ENCODE measurements around the gene SCNN1A. TPM values are rescaled to one million over a fixed set of nuclear protein-coding genes. Genes with fewer than 3 reads are reported as not detected.

The SCNN1A gene
- total RNA-seq, 1 experiment from 2014 or later, result 17.1 TPM

- in situ Hi-C loops (cut with HindIII; ENCODE audit: low pct_unique_long_range_greater_than_20kb, low sequenced_read_pairs) (no loop called here), intact Hi-C loops (cut with micrococcal nuclease; ENCODE audit: unreplicated experiment) (no loop called here)
- Histone ChIP-seq H3K4me1 (ENCODE audit: control insufficient read depth, insufficient read depth, low read length) (no peaks in the 10 kb centered on the region), H3K9me3 (ENCODE audit: control insufficient read depth, insufficient read depth, low read depth, low read length) (no peaks in the 10 kb centered on the region), H3K27ac (ENCODE audit: low read length) (no peak overlapping the region), H3K36me3 (ENCODE audit: control insufficient read depth, insufficient read depth, low read length) (no peaks in the 10 kb centered on the region), H3K27me3 (ENCODE audit: control insufficient read depth, insufficient read depth, low read length) (no peaks in the 10 kb centered on the region), H3K4me3 (ENCODE audit: low read depth in 2 of 2, low read length in 2 of 2) (no peak overlapping the region)
- ChIA-PET CTCF (interaction anchor here (0.7 kb wide), 1 partner anchor 19 kb away, joined by 6 read pairs; no protein-coding TSS in a partner anchor), POLR2A (no interaction called here)
- TF ChIP-seq, protein P1, sequence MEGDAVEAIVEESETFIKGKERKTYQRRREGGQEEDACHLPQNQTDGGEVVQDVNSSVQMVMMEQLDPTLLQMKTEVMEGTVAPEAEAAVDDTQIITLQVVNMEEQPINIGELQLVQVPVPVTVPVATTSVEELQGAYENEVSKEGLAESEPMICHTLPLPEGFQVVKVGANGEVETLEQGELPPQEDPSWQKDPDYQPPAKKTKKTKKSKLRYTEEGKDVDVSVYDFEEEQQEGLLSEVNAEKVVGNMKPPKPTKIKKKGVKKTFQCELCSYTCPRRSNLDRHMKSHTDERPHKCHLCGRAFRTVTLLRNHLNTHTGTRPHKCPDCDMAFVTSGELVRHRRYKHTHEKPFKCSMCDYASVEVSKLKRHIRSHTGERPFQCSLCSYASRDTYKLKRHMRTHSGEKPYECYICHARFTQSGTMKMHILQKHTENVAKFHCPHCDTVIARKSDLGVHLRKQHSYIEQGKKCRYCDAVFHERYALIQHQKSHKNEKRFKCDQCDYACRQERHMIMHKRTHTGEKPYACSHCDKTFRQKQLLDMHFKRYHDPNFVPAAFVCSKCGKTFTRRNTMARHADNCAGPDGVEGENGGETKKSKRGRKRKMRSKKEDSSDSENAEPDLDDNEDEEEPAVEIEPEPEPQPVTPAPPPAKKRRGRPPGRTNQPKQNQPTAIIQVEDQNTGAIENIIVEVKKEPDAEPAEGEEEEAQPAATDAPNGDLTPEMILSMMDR (IDR thresholded peaks at IDR 0.05), result no peak
- TF ChIP-seq POLR2AphosphoS5 (IDR thresholded peaks at IDR 0.05; ENCODE audit: low read depth, low read length), result no peak
- no TSS peak for BruUV-seq (replicated peaks)
- DNase-seq (ENCODE audit: low read depth, low spot score) (no peak), ATAC-seq (no peak)
Observed at GRCh38 chr12:6351622-6352021, 23.7 kb downstream of the SCNN1A start.

DNA sequence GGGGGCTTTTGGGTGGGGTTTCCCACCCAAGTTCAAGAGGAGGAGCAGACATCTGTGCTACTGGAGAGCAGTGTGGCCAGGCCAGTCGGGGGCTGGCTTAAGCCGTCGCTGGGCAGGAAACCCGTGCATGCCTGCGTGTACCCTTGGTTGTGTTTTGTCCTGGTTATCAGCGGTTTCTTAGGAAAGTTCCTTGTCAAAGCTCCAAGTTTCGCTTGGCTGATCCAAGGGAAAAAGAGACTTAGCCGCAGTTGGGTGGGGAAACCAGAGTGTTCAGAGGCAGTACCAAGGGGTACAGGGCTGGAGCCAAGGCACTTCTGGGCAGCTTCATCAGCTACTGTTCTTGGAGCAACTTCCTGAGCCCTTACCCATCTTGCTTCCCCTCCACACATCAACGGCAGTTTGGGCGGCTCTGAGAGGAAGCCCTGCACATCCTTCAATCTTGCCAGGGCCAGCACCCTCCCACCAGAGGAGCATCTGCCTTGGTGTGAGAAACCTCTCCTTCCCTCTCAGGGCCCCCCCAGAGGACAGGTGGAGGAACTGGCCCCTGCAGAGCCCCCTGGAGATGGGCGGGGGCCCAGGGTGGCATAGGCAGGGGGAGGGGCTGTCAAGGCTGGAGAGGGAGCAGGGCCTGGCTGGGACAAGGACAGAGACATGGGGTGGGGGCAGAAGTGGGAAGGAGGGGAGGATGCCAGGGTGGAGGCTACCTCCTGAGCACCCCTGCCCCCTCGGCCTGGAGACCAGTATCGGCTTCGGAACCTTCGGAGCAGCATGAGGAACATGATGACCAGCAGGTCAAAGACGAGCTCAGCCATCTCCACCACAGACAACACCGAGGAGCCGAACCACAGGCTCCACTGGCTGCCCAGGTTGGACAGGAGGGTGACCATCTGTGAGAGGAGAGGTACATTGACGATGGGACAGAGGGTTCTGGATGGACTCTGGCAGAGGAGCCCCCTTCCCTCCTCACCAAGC lies 27.7 kb downstream of the SCNN1A start:
- CTCF ChIA-PET, result no interaction called here
- BruUV-seq (replicated peaks), result no TSS peak
- no peak for ATAC-seq

More for the DNA sequence above, 27.7 kb downstream of the SCNN1A start:
- TF ChIP-seq POLR2AphosphoS5 (IDR thresholded peaks at IDR 0.05; ENCODE audit: low read depth, low read length) (no peak), SIN3A (IDR thresholded peaks at IDR 0.05; ENCODE audit: borderline replicate concordance, insufficient read depth, low read depth, low read length) (no peak), TCF7L2 (IDR thresholded peaks at IDR 0.05; ENCODE audit: low read depth, low read length) (no peak)
- TF ChIP-seq, protein P2, sequence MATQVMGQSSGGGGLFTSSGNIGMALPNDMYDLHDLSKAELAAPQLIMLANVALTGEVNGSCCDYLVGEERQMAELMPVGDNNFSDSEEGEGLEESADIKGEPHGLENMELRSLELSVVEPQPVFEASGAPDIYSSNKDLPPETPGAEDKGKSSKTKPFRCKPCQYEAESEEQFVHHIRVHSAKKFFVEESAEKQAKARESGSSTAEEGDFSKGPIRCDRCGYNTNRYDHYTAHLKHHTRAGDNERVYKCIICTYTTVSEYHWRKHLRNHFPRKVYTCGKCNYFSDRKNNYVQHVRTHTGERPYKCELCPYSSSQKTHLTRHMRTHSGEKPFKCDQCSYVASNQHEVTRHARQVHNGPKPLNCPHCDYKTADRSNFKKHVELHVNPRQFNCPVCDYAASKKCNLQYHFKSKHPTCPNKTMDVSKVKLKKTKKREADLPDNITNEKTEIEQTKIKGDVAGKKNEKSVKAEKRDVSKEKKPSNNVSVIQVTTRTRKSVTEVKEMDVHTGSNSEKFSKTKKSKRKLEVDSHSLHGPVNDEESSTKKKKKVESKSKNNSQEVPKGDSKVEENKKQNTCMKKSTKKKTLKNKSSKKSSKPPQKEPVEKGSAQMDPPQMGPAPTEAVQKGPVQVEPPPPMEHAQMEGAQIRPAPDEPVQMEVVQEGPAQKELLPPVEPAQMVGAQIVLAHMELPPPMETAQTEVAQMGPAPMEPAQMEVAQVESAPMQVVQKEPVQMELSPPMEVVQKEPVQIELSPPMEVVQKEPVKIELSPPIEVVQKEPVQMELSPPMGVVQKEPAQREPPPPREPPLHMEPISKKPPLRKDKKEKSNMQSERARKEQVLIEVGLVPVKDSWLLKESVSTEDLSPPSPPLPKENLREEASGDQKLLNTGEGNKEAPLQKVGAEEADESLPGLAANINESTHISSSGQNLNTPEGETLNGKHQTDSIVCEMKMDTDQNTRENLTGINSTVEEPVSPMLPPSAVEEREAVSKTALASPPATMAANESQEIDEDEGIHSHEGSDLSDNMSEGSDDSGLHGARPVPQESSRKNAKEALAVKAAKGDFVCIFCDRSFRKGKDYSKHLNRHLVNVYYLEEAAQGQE (IDR thresholded peaks at IDR 0.05; ENCODE audit: insufficient read depth in 1 of 2, low read depth in 2 of 2, low read length in 1 of 2), result no peak
- TF ChIP-seq, protein P1 (IDR thresholded peaks at IDR 0.05), result no peak
- in situ Hi-C loops (cut with HindIII; ENCODE audit: low pct_unique_long_range_greater_than_20kb, low sequenced_read_pairs), result no loop called here
- no peaks in the 10 kb centered on the region for H3K36me3 ChIP-seq (ENCODE audit: control insufficient read depth, insufficient read depth, low read length)
- H3K27ac ChIP-seq (ENCODE audit: low read length), result no peak overlapping the region
- H3K27me3 ChIP-seq (ENCODE audit: control insufficient read depth, insufficient read depth, low read length), result no peaks in the 10 kb centered on the region
- DNase-seq (ENCODE audit: low read depth, low spot score), result no peak
- POLR2A ChIA-PET, result no interaction called here
- intact Hi-C loops (cut with micrococcal nuclease; ENCODE audit: unreplicated experiment), result no loop called here
- no peak overlapping the region for H3K4me3 ChIP-seq (ENCODE audit: low read depth in 2 of 2, low read length in 2 of 2)
- H3K9me3 ChIP-seq (ENCODE audit: control insufficient read depth, insufficient read depth, low read depth, low read length), result no peaks in the 10 kb centered on the region
- H3K4me1 ChIP-seq (ENCODE audit: control insufficient read depth, insufficient read depth, low read length), result peaks cover 11% of the 10 kb centered on the region
